Esophagus muscularis mucosa (tissue), 4 donors: ENCODE measurements around the gene ASNSD1. TPM values are rescaled to one million over a fixed set of nuclear protein-coding genes. Genes with fewer than 3 reads are reported as not detected.

Experiments used
- DNase-seq: peaks from one replicate; pipeline ENCODE4 v3.0.0-alpha.2; 2017; ENCODE audit errors: extremely low spot score
- H3K27ac ChIP-seq, 4 donors: fragments of 200-600 bp; sonication (generic); replicated peaks in 1 of 4; 1 replicate in 3 of 4; 2 replicates in 1 of 4; pipeline ENCODE4 v1.5.1; 2016 to 2019; ENCODE audit warnings: mild to moderate bottlenecking in 1 of 4
- H3K27me3 ChIP-seq, 4 donors: fragments of 200-600 bp; sonication (generic); one replicate each; pipeline versions ENCODE4 v1.5.1 to v1.6.0; 2016 to 2019
- H3K36me3 ChIP-seq, 4 donors: fragments of 200-600 bp; sonication (generic); one replicate each; pipeline ENCODE4 v1.5.1; 2016 to 2019
- H3K4me1 ChIP-seq, 4 donors: fragments of 200-600 bp; sonication (generic); one replicate each; pipeline ENCODE4 v1.5.1; 2016 to 2019
- H3K4me3 ChIP-seq, 4 donors: fragments of 200-600 bp; sonication (generic); 1 replicate in 2 of 4; 2 replicates in 2 of 4; pipeline ENCODE4 v1.5.1; 2016 to 2019; ENCODE audit warnings: mild to moderate bottlenecking in 4 of 4, moderate library complexity in 1 of 4
- H3K9me3 ChIP-seq, 4 donors: fragments of 200-600 bp; sonication (generic); 1 replicate in 3 of 4; 2 replicates in 1 of 4; pipeline ENCODE4 v1.5.1; 2016 to 2019
- CTCF ChIP-seq, 3 experiments: fragments of 200-600 bp in 2 of 3; fragments of 450-650 bp in 1 of 3; sonication (generic) in 2 of 3; IDR thresholded peaks; one replicate each; pipeline ENCODE4 v1.5.1; 2017 to 2019; ENCODE audit warnings: antibody characterized with exemption in 3 of 3, mild to moderate bottlenecking in 2 of 3, moderate library complexity in 1 of 3
- EP300 ChIP-seq: sonication (generic); formaldehyde crosslinking; IDR thresholded peaks from one replicate; pipeline ENCODE4 v1.6.1; 2017; ENCODE audit warnings: antibody characterized with exemption
- POLR2A ChIP-seq: fragments of 450-650 bp; IDR thresholded peaks from one replicate; pipeline ENCODE4 v1.6.1; 2017; ENCODE audit warnings: antibody characterized with exemption, moderate library complexity, mild to moderate bottlenecking, low read depth
- POLR2AphosphoS5 ChIP-seq, 2 donors: sonication (generic); formaldehyde crosslinking; IDR thresholded peaks; one replicate each; pipeline ENCODE4 v1.6.1; 2017; ENCODE audit warnings: antibody characterized with exemption in 2 of 2
- WGBS: methylation state at CpG from one replicate; pipeline ENCODE4 v1.1.5; 2018; 5-methylcytosine and 5-hydroxymethylcytosine counted together
- intact Hi-C: fragments of 100-400 bp; cut with DNase I; formaldehyde crosslinking; loops from one replicate; pipeline ENCODE4 v1.15.1; 2023
- total RNA-seq, 4 donors: library from RNA; depleted of rRNA; stranded (reverse); fragments of >200 nt; gene quantifications; one replicate each; pipeline versions ENCODE4 v1.1.0 to v1.2.1, GENCODE V29; 2016

Gene ASNSD1
- total RNA-seq, 4 donors from 2014 or later = 39.6 to 51.9 (median 47.2) TPM

DNA sequence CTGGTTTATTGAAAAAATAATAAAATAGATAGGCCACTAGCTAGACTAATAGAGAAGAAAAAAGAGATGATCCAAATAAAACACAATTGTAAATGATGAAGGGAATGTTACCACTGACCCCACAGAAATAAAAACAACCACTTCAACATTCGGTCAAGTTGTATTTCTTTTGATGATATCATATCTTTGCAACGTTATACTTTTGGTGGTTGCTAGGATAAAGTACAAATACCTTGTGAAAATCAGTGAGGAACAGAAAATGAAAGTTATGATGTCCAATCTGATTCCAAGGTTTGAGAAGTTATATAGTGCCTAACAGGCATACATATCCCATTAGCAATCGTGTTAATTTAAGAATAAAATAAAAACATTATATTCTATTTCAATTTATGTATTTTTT is 6.6 kb upstream of the ASNSD1 start:
- no peaks in the 10 kb centered on the region for H3K27me3 ChIP-seq
- TF ChIP-seq EP300 (no peak), POLR2AphosphoS5 (IDR thresholded peaks at IDR 0.05) (no peak), CTCF (IDR thresholded peaks at IDR 0.05) (no peak)
- no peak overlapping the region for H3K4me3 ChIP-seq
- H3K27ac ChIP-seq = no peak overlapping the region
- intact Hi-C loops = no loop called here
- H3K9me3 ChIP-seq = no peaks in the 10 kb centered on the region
- no peaks in the 10 kb centered on the region for H3K4me1 ChIP-seq
- WGBS = 50% methylated on average over 3 of the region's 3 CpGs
- no peak for DNase-seq
- no peaks in the 10 kb centered on the region for H3K36me3 ChIP-seq

DNA sequence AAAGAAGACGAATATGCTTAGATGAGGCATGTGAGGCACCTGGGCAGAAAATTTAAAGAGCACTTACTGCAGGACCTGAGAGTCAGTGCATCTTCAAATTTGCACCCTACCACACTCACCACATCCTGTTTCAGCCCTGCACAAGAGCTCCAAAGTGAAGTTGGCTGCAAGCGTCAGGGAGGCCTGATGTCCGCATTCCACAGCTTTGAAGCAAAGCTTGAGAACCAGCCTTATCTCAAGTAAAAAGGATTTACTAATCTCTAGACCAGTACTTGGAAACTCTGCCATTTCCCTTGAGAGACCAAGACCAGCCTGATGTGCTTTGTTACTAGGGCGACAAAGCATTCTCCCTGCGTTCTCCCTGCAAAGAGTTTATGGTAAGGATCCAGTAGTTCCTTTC is 3.4 kb upstream of the ASNSD1 start:
- Histone ChIP-seq H3K36me3 (no peaks in the 10 kb centered on the region), H3K27ac (no peak overlapping the region), H3K9me3 (no peaks in the 10 kb centered on the region), H3K4me3 (no peak overlapping the region), H3K4me1 (peaks cover 10 to 16% (median 12%) of the 10 kb centered on the region in 4 donors), H3K27me3 (no peaks in the 10 kb centered on the region)
- WGBS = 65% methylated on average over 5 of the region's 5 CpGs
- no peak for DNase-seq
- intact Hi-C loops = no loop called here
- TF ChIP-seq POLR2AphosphoS5 (IDR thresholded peaks at IDR 0.05) (no peak), POLR2A (no peak), EP300 (no peak), CTCF (IDR thresholded peaks at IDR 0.05) (no peak)

DNA sequence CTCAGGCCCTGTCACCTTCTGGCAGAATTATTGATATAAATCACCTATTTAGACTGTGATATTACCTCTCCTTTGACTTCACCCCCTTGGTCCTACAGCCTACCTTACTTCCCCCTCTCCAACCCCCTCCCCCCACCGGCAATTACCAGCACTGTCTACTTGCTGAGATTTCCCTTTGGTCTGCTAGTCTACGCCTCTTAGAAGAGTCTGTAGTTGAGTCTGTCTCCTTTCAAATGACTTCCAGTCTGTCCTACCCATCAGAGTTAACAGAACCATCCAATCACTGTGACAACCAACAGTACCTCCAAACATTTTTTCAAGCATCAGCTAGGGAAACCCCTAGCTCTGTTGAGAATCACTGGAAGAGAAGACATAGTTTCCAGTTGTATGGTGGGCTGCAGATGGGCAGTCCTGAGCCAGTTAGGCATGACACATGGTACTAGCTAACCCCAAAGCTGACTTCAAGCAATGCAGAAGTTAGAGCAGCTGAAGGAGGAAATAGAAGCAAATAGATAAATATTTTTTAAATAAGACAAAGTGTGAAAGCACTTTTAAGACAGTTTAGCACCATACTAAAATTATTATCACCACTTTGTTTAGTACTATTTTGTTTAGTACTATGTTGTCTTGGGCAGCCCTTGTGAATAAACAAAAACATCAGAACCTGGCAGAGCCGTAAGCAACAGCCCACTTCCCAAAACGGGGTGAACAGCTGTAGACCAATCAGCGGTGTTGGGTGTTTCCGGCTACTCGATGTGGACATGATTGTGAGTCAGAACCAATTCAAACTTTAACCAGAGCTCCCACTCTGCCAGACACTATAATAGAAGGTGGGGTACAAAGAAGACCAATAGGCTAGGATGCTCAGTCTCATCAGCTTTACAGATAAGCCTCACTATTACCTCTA is 2.7 kb upstream of the ASNSD1 start:
- Histone ChIP-seq H3K27me3 (no peaks in the 10 kb centered on the region), H3K4me3 (no peak overlapping the region), H3K27ac (no peak overlapping the region), H3K36me3 (no peaks in the 10 kb centered on the region), H3K4me1 (peaks cover 17 to 23% (median 19%) of the 10 kb centered on the region in 4 donors), H3K9me3 (no peaks in the 10 kb centered on the region)
- intact Hi-C loops = no loop called here
- no peak for TF ChIP-seq EP300
- TF ChIP-seq POLR2AphosphoS5 (IDR thresholded peaks at IDR 0.05) = no peak
- no peak for TF ChIP-seq POLR2A
- no peak for TF ChIP-seq CTCF (IDR thresholded peaks at IDR 0.05)
- no peak for DNase-seq
- 62% methylated on average over 7 of the region's 7 CpGs for WGBS

DNA sequence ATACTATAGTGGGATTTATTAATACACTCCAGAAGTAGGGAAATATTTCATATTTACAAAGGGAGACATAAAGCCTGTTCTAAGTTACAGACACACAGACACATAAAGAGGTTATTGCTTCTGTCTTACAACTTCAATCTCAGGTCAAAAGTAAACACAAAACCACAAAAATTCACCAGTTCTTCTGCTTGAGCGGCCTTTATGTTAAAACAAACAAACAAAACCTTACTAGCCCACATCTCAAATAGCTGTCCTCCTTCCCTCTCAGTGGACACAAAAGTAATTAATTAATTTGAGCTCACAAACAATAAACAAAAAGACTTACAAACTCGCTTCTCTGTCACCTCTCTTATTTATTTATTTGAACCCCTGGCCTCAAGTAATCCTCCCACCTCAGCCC is 1.5 kb upstream of the ASNSD1 start:
- no peaks in the 10 kb centered on the region for H3K27me3 ChIP-seq
- H3K4me1 ChIP-seq = peaks cover 22 to 35% (median 28%) of the 10 kb centered on the region in 4 donors
- intact Hi-C loops = loop anchor here (2.0 to 5.0 kb wide), 2 partner anchors 37 to 123 kb away; partner anchors contain the start of genes ORMDL1 and PMS1
- H3K36me3 ChIP-seq = no peaks in the 10 kb centered on the region
- no peaks in the 10 kb centered on the region for H3K9me3 ChIP-seq
- no peak for TF ChIP-seq POLR2A
- no peak for TF ChIP-seq POLR2AphosphoS5 (IDR thresholded peaks at IDR 0.05)
- no peak for TF ChIP-seq CTCF (IDR thresholded peaks at IDR 0.05)
- TF ChIP-seq EP300 = no peak
- no peak overlapping the region for H3K4me3 ChIP-seq
- no peak for DNase-seq
- H3K27ac ChIP-seq = no peak overlapping the region
- WGBS = 57% methylated on average over 2 of the region's 2 CpGs
